GM20000 (cell line): ENCODE results near the gene NOD1.

ENCODE experiments used
- DNase-seq: peaks from one replicate; pipeline ENCODE4 v3.0.0; 2012; ENCODE audit warnings: low spot score
- CTCF ChIP-seq: IDR thresholded peaks from 2 replicates; pipeline ENCODE4 v1.5.1; 2012; ENCODE audit warnings: mild to moderate bottlenecking, control low read depth; ENCODE audit errors: extremely low read depth, missing control alignments

The NOD1 gene

GRCh38 chr7:30468041-30468440 is 10.5 kb downstream of the NOD1 start:
- DNase-seq = no peak

GRCh38 chr7:30467271-30467670 is 11.3 kb downstream of the NOD1 start:
- no peak for TF ChIP-seq CTCF
- DNase-seq = no peak

More at GRCh38 chr7:30468041-30468440, 10.5 kb downstream of the NOD1 start:
- TF ChIP-seq CTCF = no peak

GRCh38 chr7:30466266-30466665 is 12.3 kb downstream of the NOD1 start:
- no peak for DNase-seq
- no peak for TF ChIP-seq CTCF

- DNase-seq = no peak
- no peak for TF ChIP-seq CTCF
Measured at GRCh38 chr7:30465811-30466180, 12.8 kb downstream of the NOD1 start.

- DNase-seq = no peak
- no peak for TF ChIP-seq CTCF
Measured at GRCh38 chr7:30465046-30465810, 13.4 kb downstream of the NOD1 start.

GRCh38 chr7:30464231-30464671 is 14.3 kb downstream of the NOD1 start:
- TF ChIP-seq CTCF = no peak
- DNase-seq = no peak

- DNase-seq = peak; percentile 52
- TF ChIP-seq CTCF = no peak
Measured at GRCh38 chr7:30463405-30464145, 15.0 kb downstream of the NOD1 start.
